Fibroblast of villous mesenchyme (primary cell): ENCODE results near the gene MRPL27. TPM values are rescaled to one million over a fixed set of nuclear protein-coding genes. Genes with fewer than 3 reads are reported as not detected.

Experiments used
- DNase-seq: peaks from one replicate; pipeline ENCODE4 v3.0.0-alpha.2; 2010; ENCODE audit warnings: low read depth
- H3K4me3 ChIP-seq: 2 replicates; pipeline ENCODE4 v1.5.1; 2011; ENCODE audit warnings: low read depth, mild to moderate bottlenecking, low read length
- CTCF ChIP-seq: IDR thresholded peaks from 2 replicates; pipeline ENCODE4 v1.5.1; 2012; ENCODE audit warnings: low read depth, mild to moderate bottlenecking, low read length; ENCODE audit not compliant: insufficient read depth
- total RNA-seq: library from RNA; depleted of rRNA; stranded (reverse); fragments of >200 nt; gene quantifications from 2 replicates; pipeline ENCODE4 v1.2.3, GENCODE V29; 2012

Gene MRPL27
- total RNA-seq, 1 donor, result 63.0 TPM

- H3K4me3 ChIP-seq, result no peak overlapping the region
These were observed 24.3 kb downstream of the MRPL27 start for GRCh38 chr17:50348522-50349242.

GRCh38 chr17:50347894-50348291 is 25.1 kb downstream of the MRPL27 start:
- no peak for DNase-seq
- H3K4me3 ChIP-seq, result no peak overlapping the region
- no peak for TF ChIP-seq CTCF

More at GRCh38 chr17:50348522-50349242, 24.3 kb downstream of the MRPL27 start:
- no peak for DNase-seq
- no peak for TF ChIP-seq CTCF

- TF ChIP-seq CTCF, result no peak
- DNase-seq, result no peak
- H3K4me3 ChIP-seq, result peak overlapping the region; percentile 84
These were observed 25.7 kb downstream of the MRPL27 start for GRCh38 chr17:50347117-50347893.

GRCh38 chr17:50346313-50347116 is 26.5 kb downstream of the MRPL27 start:
- peak; percentile 29 for DNase-seq
- H3K4me3 ChIP-seq, result peak overlapping the region; percentile 84
- no peak for TF ChIP-seq CTCF

GRCh38 chr17:50345432-50346312 is 27.3 kb downstream of the MRPL27 start, which contains the start of gene XYLT2:
TSS of gene XYLT2 (plus strand) at chr17:50346126. CDS start at chr17:50346141, 15 bp downstream.
- DNase-seq, result peak; percentile 80
- TF ChIP-seq CTCF, result no peak
- peak within 1 kb of the TSS; percentile 84 for H3K4me3 ChIP-seq

GRCh38 chr17:50344731-50345365 is 28.1 kb downstream of the MRPL27 start:
- DNase-seq, result no peak
- no peak overlapping the region for H3K4me3 ChIP-seq
- no peak for TF ChIP-seq CTCF
